Natural killer cell (primary cell): ENCODE measurements around the gene ARHGAP36. TPM values are rescaled to one million over a fixed set of nuclear protein-coding genes. Genes with fewer than 3 reads are reported as not detected.

ENCODE experiments used
- ATAC-seq, 3 donors: fragments of 150-1000 bp in 2 of 3; fragments of 200-7000 bp in 1 of 3; cut with Tn5 transposase; 1 replicate in 1 of 3; 2 replicates in 2 of 3; pipeline ENCODE4 v1.10.0; 2021; ENCODE audit warnings: mild to moderate bottlenecking in 2 of 3, moderate library complexity in 2 of 3
- DNase-seq, 2 donors: peaks; one replicate each; pipeline versions ENCODE4 v3.0.0 to v3.0.0-alpha.2; 2013 to 2021; ENCODE audit warnings: mixed read lengths in 1 of 2
- H3K27ac ChIP-seq: one replicate; pipeline ENCODE4 v1.5.1; 2013; ENCODE audit warnings: mild to moderate bottlenecking, low read length
- H3K27me3 ChIP-seq: one replicate; pipeline ENCODE4 v1.6.1; 2013; ENCODE audit warnings: low read length; ENCODE audit not compliant: control insufficient read depth, insufficient read depth
- H3K36me3 ChIP-seq: one replicate; pipeline ENCODE4 v1.6.1; 2013; ENCODE audit warnings: low read length; ENCODE audit not compliant: control insufficient read depth, insufficient read depth
- H3K4me1 ChIP-seq: one replicate; pipeline ENCODE4 v1.6.1; 2013; ENCODE audit warnings: low read length; ENCODE audit not compliant: control insufficient read depth, insufficient read depth
- H3K4me3 ChIP-seq: one replicate; pipeline ENCODE4 v1.5.1; 2013; ENCODE audit warnings: low read length
- H3K9me3 ChIP-seq: one replicate; pipeline ENCODE4 v1.6.1; 2013; ENCODE audit warnings: low read length; ENCODE audit not compliant: control insufficient read depth, insufficient read depth
- H3K27ac Mint-ChIP-seq, 2 donors: one replicate each; pipeline ENCODE4 v1.8.0; 2022; ENCODE audit warnings: mild to moderate bottlenecking in 2 of 2, mixed read lengths in 2 of 2, moderate library complexity in 1 of 2
- H3K27me3 Mint-ChIP-seq, 2 donors: one replicate each; pipeline ENCODE4 v1.8.0; 2022; ENCODE audit warnings: low read depth in 2 of 2, mixed read lengths in 2 of 2
- H3K36me3 Mint-ChIP-seq: one replicate; pipeline ENCODE4 v1.8.0; 2022; ENCODE audit warnings: mixed read lengths
- H3K4me1 Mint-ChIP-seq, 2 donors: one replicate each; pipeline ENCODE4 v1.8.0; 2022; ENCODE audit warnings: mixed read lengths in 2 of 2
- H3K4me3 Mint-ChIP-seq: one replicate; pipeline ENCODE4 v1.8.0; 2022; ENCODE audit warnings: mild to moderate bottlenecking, moderate library complexity, mixed read lengths
- H3K9me3 Mint-ChIP-seq, 2 donors: one replicate each; pipeline ENCODE4 v1.8.0; 2022; ENCODE audit warnings: mixed read lengths in 2 of 2
- WGBS: methylation state at CpG from one replicate; pipeline ENCODE4 v1.1.7; 2013; ENCODE audit warnings: missing lambda C conversion rate; ENCODE audit not compliant: insufficient coverage; 5-methylcytosine and 5-hydroxymethylcytosine counted together
- intact Hi-C: fragments of 100-400 bp; cut with micrococcal nuclease; formaldehyde crosslinking; loops from one replicate; pipeline ENCODE4 v1.14.2; 2022
- total RNA-seq, 4 donors: library from RNA; stranded (reverse); fragments of 120-200 nt in 1 of 4; gene quantifications; one replicate each; pipeline versions ENCODE4 v1.2.3 to v1.2.4, GENCODE V29; 2013 to 2022
- TF ChIP-seq, protein P1 (sequence below): fragments of 200-600 bp; IDR thresholded peaks from one replicate; pipeline ENCODE4 v1.8.0; 2022; ENCODE audit warnings: antibody characterized with exemption

Gene ARHGAP36
- total RNA-seq, 3 donors from 2014 or later (not counting 1 experiment from before 2014, with no cell fraction given) = not detected

GRCh38 chrX:131045726-131046125, 12.4 kb upstream of the ARHGAP36 start:
- H3K27me3 ChIP-seq = no peaks in the 10 kb centered on the region
- no peaks in the 10 kb centered on the region for H3K4me1 ChIP-seq
- Mint-ChIP-seq H3K9me3 (no peaks in the 10 kb centered on the region), H3K4me1 (no peaks in the 10 kb centered on the region), H3K4me3 (no peak overlapping the region), H3K36me3 (no peaks in the 10 kb centered on the region), H3K27ac (no peak overlapping the region), H3K27me3 (peaks cover 12 to 32% of the 10 kb centered on the region in 2 donors)
- H3K4me3 ChIP-seq = no peak overlapping the region
- no peak for ATAC-seq
- intact Hi-C loops = no loop called here
- 63% methylated on average over 4 of the region's 5 CpGs for WGBS
- H3K27ac ChIP-seq = no peak overlapping the region
- H3K36me3 ChIP-seq = no peaks in the 10 kb centered on the region
- TF ChIP-seq, protein P1, sequence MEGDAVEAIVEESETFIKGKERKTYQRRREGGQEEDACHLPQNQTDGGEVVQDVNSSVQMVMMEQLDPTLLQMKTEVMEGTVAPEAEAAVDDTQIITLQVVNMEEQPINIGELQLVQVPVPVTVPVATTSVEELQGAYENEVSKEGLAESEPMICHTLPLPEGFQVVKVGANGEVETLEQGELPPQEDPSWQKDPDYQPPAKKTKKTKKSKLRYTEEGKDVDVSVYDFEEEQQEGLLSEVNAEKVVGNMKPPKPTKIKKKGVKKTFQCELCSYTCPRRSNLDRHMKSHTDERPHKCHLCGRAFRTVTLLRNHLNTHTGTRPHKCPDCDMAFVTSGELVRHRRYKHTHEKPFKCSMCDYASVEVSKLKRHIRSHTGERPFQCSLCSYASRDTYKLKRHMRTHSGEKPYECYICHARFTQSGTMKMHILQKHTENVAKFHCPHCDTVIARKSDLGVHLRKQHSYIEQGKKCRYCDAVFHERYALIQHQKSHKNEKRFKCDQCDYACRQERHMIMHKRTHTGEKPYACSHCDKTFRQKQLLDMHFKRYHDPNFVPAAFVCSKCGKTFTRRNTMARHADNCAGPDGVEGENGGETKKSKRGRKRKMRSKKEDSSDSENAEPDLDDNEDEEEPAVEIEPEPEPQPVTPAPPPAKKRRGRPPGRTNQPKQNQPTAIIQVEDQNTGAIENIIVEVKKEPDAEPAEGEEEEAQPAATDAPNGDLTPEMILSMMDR = no peak
- no peak for DNase-seq
- H3K9me3 ChIP-seq = no peaks in the 10 kb centered on the region

- Histone ChIP-seq H3K4me3 (no peak overlapping the region), H3K4me1 (no peaks in the 10 kb centered on the region), H3K27ac (no peak overlapping the region), H3K9me3 (no peaks in the 10 kb centered on the region), H3K36me3 (no peaks in the 10 kb centered on the region), H3K27me3 (no peaks in the 10 kb centered on the region)
- Mint-ChIP-seq H3K27me3 (peaks cover 10 to 26% of the 10 kb centered on the region in 2 donors), H3K27ac (no peak overlapping the region), H3K4me3 (no peak overlapping the region), H3K36me3 (no peaks in the 10 kb centered on the region), H3K9me3 (no peaks in the 10 kb centered on the region), H3K4me1 (no peaks in the 10 kb centered on the region)
- TF ChIP-seq, protein P1 = no peak
- DNase-seq = no peak
- 33% methylated on average over 5 of the region's 5 CpGs for WGBS
- intact Hi-C loops = no loop called here
- no peak for ATAC-seq
Observed at GRCh38 chrX:131046596-131046995, 11.6 kb upstream of the ARHGAP36 start.

- Histone ChIP-seq H3K36me3 (no peaks in the 10 kb centered on the region), H3K9me3 (no peaks in the 10 kb centered on the region), H3K27ac (no peak overlapping the region), H3K27me3 (no peaks in the 10 kb centered on the region), H3K4me1 (no peaks in the 10 kb centered on the region), H3K4me3 (no peak overlapping the region)
- 84% methylated on average over 8 of the region's 9 CpGs for WGBS
- Mint-ChIP-seq H3K9me3 (no peaks in the 10 kb centered on the region), H3K27me3 (peaks cover 10 to 26% of the 10 kb centered on the region in 2 donors), H3K36me3 (no peaks in the 10 kb centered on the region), H3K27ac (no peak overlapping the region), H3K4me1 (no peaks in the 10 kb centered on the region), H3K4me3 (no peak overlapping the region)
- DNase-seq = no peak
- TF ChIP-seq, protein P1 = no peak
- no peak for ATAC-seq
- intact Hi-C loops = no loop called here
Observed at GRCh38 chrX:131047180-131047579, 11.0 kb upstream of the ARHGAP36 start.

DNA sequence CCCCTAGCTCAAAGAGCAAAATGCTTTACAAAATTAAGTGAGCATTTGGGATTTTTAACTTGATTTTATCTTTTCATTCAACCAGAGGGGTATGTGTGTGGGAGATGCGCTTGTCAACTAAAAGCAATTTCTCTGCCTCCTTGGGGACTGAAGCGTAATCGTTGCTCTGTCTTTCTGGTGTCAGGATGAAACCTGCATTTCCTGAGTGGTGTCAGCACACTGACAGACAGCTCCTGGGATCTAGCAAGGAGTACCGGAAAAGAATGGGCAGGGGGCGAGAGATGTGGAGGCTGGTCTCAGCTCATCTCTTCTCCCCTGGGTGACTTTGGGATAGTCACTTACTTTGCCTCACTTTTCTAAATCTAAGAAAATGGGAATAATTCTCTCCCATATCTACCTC, 5.1 kb upstream of the ARHGAP36 start:
- TF ChIP-seq, protein P1 = no peak
- no peaks in the 10 kb centered on the region for H3K36me3 ChIP-seq
- Mint-ChIP-seq H3K36me3 (no peaks in the 10 kb centered on the region), H3K9me3 (no peaks in the 10 kb centered on the region), H3K27me3 (peaks cover 4 to 27% of the 10 kb centered on the region in 2 donors), H3K4me1 (no peaks in the 10 kb centered on the region), H3K27ac (no peak overlapping the region), H3K4me3 (no peak overlapping the region)
- WGBS = 79% methylated on average over 4 of the region's 5 CpGs
- ATAC-seq (no peak), DNase-seq (no peak)
- no peak overlapping the region for H3K4me3 ChIP-seq
- no peaks in the 10 kb centered on the region for H3K9me3 ChIP-seq
- no peak overlapping the region for H3K27ac ChIP-seq
- intact Hi-C loops = no loop called here
- H3K27me3 ChIP-seq = no peaks in the 10 kb centered on the region
- no peaks in the 10 kb centered on the region for H3K4me1 ChIP-seq
